SK-N-SH (cell line): ENCODE data around the gene TRPV6. TPM values are rescaled to one million over a fixed set of nuclear protein-coding genes. Genes with fewer than 3 reads are reported as not detected.

Experiments used
- CTCF ChIA-PET: fragments of 300-600, 350-600 bp; formaldehyde crosslinking; extraction: SDS; loops from one replicate; lab custom pipeline; 2021; lab: Yijun Ruan, JAX
- POLR2A ChIA-PET: fragments of 350-600 bp; sonication (Branson Sonifier 250); formaldehyde crosslinking; extraction: SDS; loops from one replicate; lab custom pipeline; 2020; ENCODE audit warnings: antibody characterized with exemption, inconsistent platforms; lab: Yijun Ruan, JAX
- DNase-seq: peaks from one replicate; pipeline ENCODE4 v3.0.0; 2012
- H2AFZ ChIP-seq: fragments of 200-600 bp; sonication (generic); 2 replicates; pipeline ENCODE4 v1.8.1; 2016; ENCODE audit warnings: antibody characterized with exemption, mild to moderate bottlenecking, low read depth
- H3F3A ChIP-seq: fragments of 200-600 bp; sonication (generic); replicated peaks from 2 replicates; pipeline ENCODE3; 2016; ENCODE audit warnings: antibody characterized with exemption, mild to moderate bottlenecking; ENCODE audit not compliant: insufficient read depth
- H3K27ac ChIP-seq, 2 experiments: fragments of 200-500 bp in 1 of 2; fragments of 200-600 bp in 1 of 2; sonication (Bioruptor generic) in 1 of 2; sonication (generic), shearing (Covaris generic) in 1 of 2; 2 replicates each; pipeline versions ENCODE4 v1.5.1 to v1.6.1; 2014 to 2016; ENCODE audit warnings: low read depth in 2 of 2, inconsistent platforms in 1 of 2, low read length in 1 of 2, mild to moderate bottlenecking in 1 of 2, mixed read lengths in 1 of 2
- H3K27me3 ChIP-seq: fragments of 200-600 bp; sonication (generic), shearing (Covaris generic); 2 replicates; pipeline ENCODE4 v1.6.1; 2016; ENCODE audit warnings: mixed run types; ENCODE audit not compliant: insufficient read depth
- H3K36me3 ChIP-seq, 2 experiments: fragments of 200-500 bp in 1 of 2; fragments of 200-600 bp in 1 of 2; sonication (Bioruptor generic) in 1 of 2; sonication (generic) in 1 of 2; replicated peaks in 1 of 2; 2 replicates each; pipeline versions ENCODE3 to v1.5.1; 2014 to 2016; ENCODE audit warnings: low read length in 1 of 2, mild to moderate bottlenecking in 1 of 2; ENCODE audit not compliant: insufficient read depth in 2 of 2, control insufficient read depth in 1 of 2
- H3K4me1 ChIP-seq, 2 experiments: fragments of 200-500 bp in 1 of 2; fragments of 200-600 bp in 1 of 2; sonication (Bioruptor generic) in 1 of 2; sonication (generic), shearing (Covaris generic) in 1 of 2; 2 replicates each; pipeline versions ENCODE4 v1.5.1 to v1.6.1; 2014 to 2016; ENCODE audit warnings: low read depth in 1 of 2, low read length in 1 of 2, mixed run types in 1 of 2; ENCODE audit not compliant: insufficient read depth in 2 of 2, control insufficient read depth in 1 of 2
- H3K4me2 ChIP-seq: fragments of 200-600 bp; sonication (generic), shearing (Covaris generic); 2 replicates; pipeline ENCODE4 v1.6.1; 2017; ENCODE audit warnings: mixed run types
- H3K4me3 ChIP-seq, 2 experiments: fragments of 200-500 bp in 1 of 2; fragments of 200-600 bp in 1 of 2; sonication (Bioruptor generic) in 1 of 2; sonication (generic), shearing (Covaris generic) in 1 of 2; 2 replicates each; pipeline versions ENCODE4 v1.5.1 to v1.8.1; 2014 to 2016; ENCODE audit warnings: low read depth in 2 of 2, inconsistent platforms in 1 of 2, low read length in 1 of 2, mild to moderate bottlenecking in 1 of 2, mixed read lengths in 1 of 2, moderate library complexity in 1 of 2
- H3K79me2 ChIP-seq: fragments of 200-600 bp; sonication (generic); 2 replicates; pipeline ENCODE4 v1.8.1; 2017; ENCODE audit warnings: mild to moderate bottlenecking; ENCODE audit not compliant: insufficient read depth
- H3K9ac ChIP-seq: fragments of 200-600 bp; sonication (generic); 2 replicates; pipeline ENCODE4 v1.6.1; 2017; ENCODE audit warnings: mixed run types
- H3K9me2 ChIP-seq: fragments of 200-600 bp; sonication (generic); 2 replicates; pipeline ENCODE4 v1.6.1; 2017; ENCODE audit warnings: mixed run types
- H3K9me3 ChIP-seq: fragments of 200-600 bp; sonication (generic); 2 replicates; pipeline ENCODE4 v1.6.1; 2017; ENCODE audit warnings: mixed run types, mild to moderate bottlenecking, moderate library complexity
- H4K20me1 ChIP-seq: fragments of 200-600 bp; sonication (generic); 2 replicates; pipeline ENCODE4 v1.6.1; 2017; ENCODE audit warnings: mild to moderate bottlenecking, mixed run types; ENCODE audit not compliant: insufficient read depth
- CTCF ChIP-seq: fragments of 200-600 bp; sonication (generic); IDR thresholded peaks from 2 replicates; pipeline ENCODE4 v1.6.1; 2017; ENCODE audit warnings: antibody characterized with exemption, mild to moderate bottlenecking, moderate library complexity
- ELF1 ChIP-seq: IDR thresholded peaks from 2 replicates; pipeline ENCODE4 v1.4.0; 2012
- EP300 ChIP-seq, 2 experiments: IDR thresholded peaks; 2 replicates each; pipeline versions ENCODE4 v1.4.0 to v1.6.1; 2012; ENCODE audit warnings: borderline replicate concordance in 1 of 2, low read depth in 1 of 2, low read length in 1 of 2
- FOSL2 ChIP-seq: IDR thresholded peaks from 2 replicates; pipeline ENCODE4 v1.4.0; 2012; ENCODE audit warnings: low read depth, mild to moderate bottlenecking, moderate library complexity, borderline replicate concordance
- GATA2 ChIP-seq: sonication (generic); formaldehyde crosslinking; IDR thresholded peaks from 2 replicates; pipeline ENCODE4 v1.5.0; 2020; ENCODE audit warnings: mild to moderate bottlenecking, missing genetic modification reagents
- MAX ChIP-seq: IDR thresholded peaks from 2 replicates; pipeline ENCODE4 v1.4.0; 2012; ENCODE audit warnings: low read depth
- MEF2A ChIP-seq: IDR thresholded peaks from 2 replicates; pipeline ENCODE4 v1.4.0; 2012; ENCODE audit warnings: low read depth, borderline replicate concordance
- NRF1 ChIP-seq: IDR thresholded peaks from 2 replicates; pipeline ENCODE4 v1.6.1; 2012; ENCODE audit warnings: low read depth, mild to moderate bottlenecking, low read length
- RCOR1 ChIP-seq: fragments of 150-350 bp; IDR thresholded peaks from 2 replicates; pipeline ENCODE4 v1.6.1; 2017; ENCODE audit warnings: antibody characterized with exemption, low read length
- REST ChIP-seq: IDR thresholded peaks from 2 replicates; pipeline ENCODE4 v1.6.1; 2012; ENCODE audit warnings: mild to moderate bottlenecking, low read depth, low read length, moderate library complexity
- RXRA ChIP-seq: IDR thresholded peaks from 2 replicates; pipeline ENCODE4 v1.4.0; 2012; ENCODE audit warnings: low read depth, mild to moderate bottlenecking, borderline replicate concordance
- SIN3A ChIP-seq: IDR thresholded peaks from 2 replicates; pipeline ENCODE4 v1.6.1; 2012; ENCODE audit warnings: low read depth, mild to moderate bottlenecking, low read length, moderate library complexity, borderline replicate concordance
- YY1 ChIP-seq: IDR thresholded peaks from 2 replicates; pipeline ENCODE4 v1.4.0; 2012; ENCODE audit warnings: low read depth, mild to moderate bottlenecking
- WGBS: methylation state at CpG from one replicate; pipeline ENCODE4 v1.1.6; 2017; ENCODE audit warnings: low lambda C conversion rate; 5-methylcytosine and 5-hydroxymethylcytosine counted together
- polyA plus RNA-seq, 3 experiments: library from polyadenylated mRNA; depleted of rRNA; stranded (reverse); fragments of >200 nt; gene quantifications; 2 replicates each; pipeline ENCODE4 v1.2.3, GENCODE V29; 2012
- TF ChIP-seq, protein P1 (sequence below): IDR thresholded peaks from 2 replicates; pipeline ENCODE4 v1.4.0; 2012; ENCODE audit warnings: low read depth, borderline replicate concordance

Gene TRPV6
- polyA plus RNA-seq, 1 of the 3 experiments (the other 2 are of a cell fraction), result not detected

DNA sequence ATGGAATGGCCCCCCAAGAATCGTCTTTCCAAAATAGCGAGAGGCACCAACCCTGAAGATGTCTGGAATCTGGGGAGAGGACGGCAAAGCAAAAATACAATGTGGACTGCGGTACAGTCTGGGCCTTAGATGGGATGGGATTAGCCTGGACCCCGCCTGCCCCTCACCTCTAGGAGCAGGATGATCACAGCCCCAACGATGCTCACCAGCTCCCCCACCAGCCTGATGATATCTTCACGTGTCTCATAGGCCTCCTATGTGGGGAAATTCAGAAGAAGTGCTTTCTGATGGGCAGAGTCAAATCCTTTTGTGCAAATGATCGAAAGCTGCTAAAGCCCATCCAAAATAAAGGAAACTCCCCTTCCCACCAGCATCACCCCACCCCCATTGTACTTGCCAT is 29.8 kb upstream of the TRPV6 start:
- 32% methylated on average over 8 of the region's 8 CpGs for WGBS
- TF ChIP-seq RCOR1 (no peak), EP300 (IDR thresholded peaks at IDR 0.05; ENCODE audit: borderline replicate concordance in 1 of 2, low read depth in 1 of 2, low read length in 1 of 2) (no peak), MEF2A (no peak), CTCF (no peak), SIN3A (no peak), FOSL2 (no peak)
- no peak overlapping the region for H2AFZ ChIP-seq
- H4K20me1 ChIP-seq, result no peaks in the 10 kb centered on the region
- H3K36me3 ChIP-seq, result no peaks in the 10 kb centered on the region
- H3K4me1 ChIP-seq, result no peaks in the 10 kb centered on the region
- H3K27ac ChIP-seq, result no peak overlapping the region
- no peak for DNase-seq
- H3F3A ChIP-seq, result no peaks in the 10 kb centered on the region
- H3K27me3 ChIP-seq, result peaks cover 12% of the 10 kb centered on the region; the same call in 1 of the 2 replicates
- POLR2A ChIA-PET, result no interaction called here
- no peaks in the 10 kb centered on the region for H3K9me2 ChIP-seq
- H3K9me3 ChIP-seq, result no peaks in the 10 kb centered on the region
- H3K4me3 ChIP-seq, result no peak overlapping the region
- no peaks in the 10 kb centered on the region for H3K79me2 ChIP-seq
- CTCF ChIA-PET, result interaction anchor here (0.8 to 2.0 kb wide), 5 partner anchors 9 to 49 kb away, joined by 3 to 6 read pairs (median 3); no protein-coding TSS in a partner anchor
- H3K9ac ChIP-seq, result no peak overlapping the region
- no peak overlapping the region for H3K4me2 ChIP-seq

- DNase-seq, result no peak
- H2AFZ ChIP-seq, result no peak overlapping the region
- CTCF ChIA-PET, result interaction anchor here (1.0 to 1.2 kb wide), 2 partner anchors 13 to 301 kb away, joined by 3 read pairs; no protein-coding TSS in a partner anchor
Measured at GRCh38 chr7:142914121-142914520, 28.6 kb upstream of the TRPV6 start.

More at GRCh38 chr7:142914121-142914520, 28.6 kb upstream of the TRPV6 start:
- TF ChIP-seq YY1 (no peak), MEF2A (no peak), RXRA (no peak), NRF1 (no peak), MAX (no peak), ELF1 (no peak), REST (no peak), GATA2 (CRISPR knock-in tag) (no peak)
- TF ChIP-seq, protein P1, sequence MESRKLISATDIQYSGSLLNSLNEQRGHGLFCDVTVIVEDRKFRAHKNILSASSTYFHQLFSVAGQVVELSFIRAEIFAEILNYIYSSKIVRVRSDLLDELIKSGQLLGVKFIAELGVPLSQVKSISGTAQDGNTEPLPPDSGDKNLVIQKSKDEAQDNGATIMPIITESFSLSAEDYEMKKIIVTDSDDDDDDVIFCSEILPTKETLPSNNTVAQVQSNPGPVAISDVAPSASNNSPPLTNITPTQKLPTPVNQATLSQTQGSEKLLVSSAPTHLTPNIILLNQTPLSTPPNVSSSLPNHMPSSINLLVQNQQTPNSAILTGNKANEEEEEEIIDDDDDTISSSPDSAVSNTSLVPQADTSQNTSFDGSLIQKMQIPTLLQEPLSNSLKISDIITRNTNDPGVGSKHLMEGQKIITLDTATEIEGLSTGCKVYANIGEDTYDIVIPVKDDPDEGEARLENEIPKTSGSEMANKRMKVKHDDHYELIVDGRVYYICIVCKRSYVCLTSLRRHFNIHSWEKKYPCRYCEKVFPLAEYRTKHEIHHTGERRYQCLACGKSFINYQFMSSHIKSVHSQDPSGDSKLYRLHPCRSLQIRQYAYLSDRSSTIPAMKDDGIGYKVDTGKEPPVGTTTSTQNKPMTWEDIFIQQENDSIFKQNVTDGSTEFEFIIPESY, result no peak
- POLR2A ChIA-PET, result no interaction called here
- no peaks in the 10 kb centered on the region for H3K4me1 ChIP-seq
- H3K9me2 ChIP-seq, result no peaks in the 10 kb centered on the region
- no peaks in the 10 kb centered on the region for H3K36me3 ChIP-seq
- H4K20me1 ChIP-seq, result no peaks in the 10 kb centered on the region
- no peaks in the 10 kb centered on the region for H3K79me2 ChIP-seq
- H3F3A ChIP-seq, result no peaks in the 10 kb centered on the region
- peaks cover 12% of the 10 kb centered on the region; the same call in 1 of the 2 replicates for H3K27me3 ChIP-seq
- H3K4me2 ChIP-seq, result no peak overlapping the region
- H3K9me3 ChIP-seq, result no peaks in the 10 kb centered on the region
- H3K4me3 ChIP-seq, result no peak overlapping the region
- no peak overlapping the region for H3K27ac ChIP-seq
- no peak overlapping the region for H3K9ac ChIP-seq
- 6% methylated on average over 1 of the region's 1 CpG for WGBS
